ENCODE measurements around the gene LYPD3. TPM values are rescaled to one million over a fixed set of nuclear protein-coding genes. Genes with fewer than 3 reads are reported as not detected.
A peak's percentile ranks its signal among the peaks of the same experiment; 100 is the strongest.
"Not testable (repeated sequence)": the region's sequence is repeated elsewhere in the genome, so short reads cannot be mapped to it uniquely, and the experiment has no call there.

Gene LYPD3
- total RNA-seq, 2 experiments from 2014 or later = 0.68 to 1.1 TPM

DNA sequence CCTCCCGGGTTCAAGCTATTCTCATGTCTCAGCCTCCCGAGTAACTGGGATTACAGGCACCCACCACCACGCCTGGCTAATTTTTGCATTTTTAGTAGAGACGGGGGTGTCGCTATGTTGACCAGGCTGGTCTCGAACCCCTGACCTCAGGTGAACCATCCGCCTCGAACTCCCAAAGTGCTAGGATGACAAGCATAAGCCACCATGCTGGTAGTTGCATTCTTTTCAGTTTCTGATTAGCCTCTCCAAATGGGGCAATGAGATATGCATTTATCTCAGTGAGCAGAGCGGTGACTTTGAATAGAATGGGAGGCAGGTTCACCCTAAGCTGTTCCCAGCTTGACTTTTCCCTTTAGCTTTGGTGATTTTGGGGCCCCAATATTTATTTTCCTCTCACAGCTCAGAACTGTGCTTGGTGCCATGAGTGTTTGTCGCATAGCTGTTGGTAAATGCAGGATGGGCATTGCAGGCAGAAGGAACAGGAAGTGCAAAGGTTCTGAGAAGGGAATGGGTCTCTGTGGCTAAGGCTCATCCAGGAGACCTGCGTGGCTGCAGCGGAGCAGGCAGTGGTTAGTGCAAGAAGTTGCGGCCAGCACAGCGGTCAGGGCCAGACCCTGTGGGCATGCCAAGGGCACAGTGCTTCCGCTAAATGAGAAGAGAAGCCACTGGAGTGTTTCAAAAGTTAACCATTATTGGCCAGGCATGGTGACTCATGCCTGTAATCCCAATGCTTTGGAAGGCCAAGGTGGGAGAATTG is 20.7 kb downstream of the LYPD3 start:
- H3K36me3 Mint-ChIP-seq (ENCODE audit: low read depth) = no peaks in the 10 kb centered on the region
- ChIA-PET POLR2A (no interaction called here), CTCF (interaction anchor here (1.4 to 6.6 kb wide), 4 partner anchors 13 to 81 kb away, joined by 4 to 387 read pairs (median 56); partner anchors contain the start of genes ETHE1, LYPD3 and ZNF575)
- H3K4me1 Mint-ChIP-seq (ENCODE audit: low read depth) = peaks cover 26% of the 10 kb centered on the region
- no peak for ATAC-seq
- no peaks in the 10 kb centered on the region for H3K27me3 Mint-ChIP-seq (ENCODE audit: low read depth)
- no peak for DNase-seq
- no peaks in the 10 kb centered on the region for H3K9me3 Mint-ChIP-seq (ENCODE audit: insufficient read depth)
- no peak overlapping the region for H3K4me3 Mint-ChIP-seq
- H3K27ac Mint-ChIP-seq = no peak overlapping the region

DNA sequence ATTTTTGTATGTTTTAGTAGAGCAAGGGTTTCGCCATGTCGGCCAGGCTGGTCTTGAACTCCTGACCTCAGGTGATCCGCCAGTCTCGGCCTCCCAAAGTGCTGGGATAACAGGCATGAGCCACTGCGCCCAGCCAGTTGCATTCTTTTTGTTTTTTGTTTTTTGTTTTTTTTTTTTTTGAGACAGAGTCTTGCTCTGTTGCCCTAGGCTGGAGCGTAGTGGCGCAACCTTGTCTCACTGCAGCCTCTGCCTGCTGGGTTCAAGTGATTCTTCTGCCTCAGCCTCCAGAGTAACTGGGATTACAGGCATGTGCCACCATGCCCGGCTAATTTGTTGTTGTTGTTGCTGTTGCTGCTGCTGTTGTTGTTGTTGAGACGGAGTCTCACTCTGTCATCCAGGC is 21.3 kb downstream of the LYPD3 start:
- H3K27ac Mint-ChIP-seq; H3K4me3 Mint-ChIP-seq; ATAC-seq; H3K36me3 Mint-ChIP-seq (ENCODE audit: low read depth); H3K9me3 Mint-ChIP-seq (ENCODE audit: insufficient read depth); DNase-seq; POLR2A ChIA-PET; H3K27me3 Mint-ChIP-seq (ENCODE audit: low read depth): not testable (repeated sequence)
- H3K4me1 Mint-ChIP-seq (ENCODE audit: low read depth) = peaks cover 32% of the 10 kb centered on the region
- CTCF ChIA-PET = interaction anchor here (1.4 to 6.6 kb wide), 3 partner anchors 12 to 82 kb away, joined by 4 to 387 read pairs (median 45); partner anchors contain the start of genes ETHE1 and ZNF575

DNA sequence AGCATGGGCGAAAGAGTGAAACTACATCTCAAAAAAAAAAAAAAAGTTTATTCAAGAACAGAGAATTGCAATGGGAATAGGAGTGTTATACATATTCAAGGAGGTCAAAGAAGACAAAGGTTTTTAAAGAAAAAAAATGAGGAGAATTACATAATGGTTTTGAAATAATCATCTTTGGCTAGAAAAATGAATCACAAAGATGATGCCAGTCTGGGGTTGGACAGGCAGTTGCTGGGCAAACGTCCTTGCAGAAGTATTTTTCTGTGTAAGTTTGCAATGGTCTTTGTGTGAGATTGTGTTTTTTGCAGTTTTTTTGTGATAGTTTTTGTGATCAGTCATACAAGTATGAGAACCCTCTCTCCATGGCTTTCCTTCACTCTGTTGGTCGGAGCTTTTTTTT is 23.7 kb downstream of the LYPD3 start:
- Mint-ChIP-seq H3K36me3 (ENCODE audit: low read depth) (peaks cover 2% of the 10 kb centered on the region), H3K4me3 (no peak overlapping the region), H3K27me3 (ENCODE audit: low read depth) (no peaks in the 10 kb centered on the region), H3K4me1 (ENCODE audit: low read depth) (peaks cover 43% of the 10 kb centered on the region), H3K9me3 (ENCODE audit: insufficient read depth) (no peaks in the 10 kb centered on the region), H3K27ac (no peak overlapping the region)
- POLR2A ChIA-PET = no interaction called here
- no peak for ATAC-seq
- no peak for DNase-seq
- CTCF ChIA-PET = interaction anchor here (0.9 to 5.1 kb wide), 2 partner anchors 9 to 78 kb away, joined by 4 to 54 read pairs; no protein-coding TSS in a partner anchor

- CTCF ChIA-PET = interaction anchor here (0.9 to 6.6 kb wide), 16 partner anchors 8 to 1043 kb away, joined by 3 to 54 read pairs (median 5); partner anchors contain the start of genes IRGQ, PHLDB3, PLAUR and ZNF576
- no peak for ATAC-seq
- H3K36me3 Mint-ChIP-seq (ENCODE audit: low read depth) = peaks cover 2% of the 10 kb centered on the region
- no peak overlapping the region for H3K4me3 Mint-ChIP-seq
- POLR2A ChIA-PET = interaction anchor here (0.7 to 1.9 kb wide), 5 partner anchors 24 to 156 kb away, joined by 3 to 7 read pairs (median 3); partner anchors contain the start of genes PHLDB3 and ZNF575
- peaks cover 40% of the 10 kb centered on the region for H3K4me1 Mint-ChIP-seq (ENCODE audit: low read depth)
- no peaks in the 10 kb centered on the region for H3K9me3 Mint-ChIP-seq (ENCODE audit: insufficient read depth)
- H3K27ac Mint-ChIP-seq = peak overlapping the region; percentile 87
- DNase-seq = no peak
- H3K27me3 Mint-ChIP-seq (ENCODE audit: low read depth) = no peaks in the 10 kb centered on the region
Measured at GRCh38 chr19:43439709-43440063, 25.7 kb downstream of the LYPD3 start.

DNA sequence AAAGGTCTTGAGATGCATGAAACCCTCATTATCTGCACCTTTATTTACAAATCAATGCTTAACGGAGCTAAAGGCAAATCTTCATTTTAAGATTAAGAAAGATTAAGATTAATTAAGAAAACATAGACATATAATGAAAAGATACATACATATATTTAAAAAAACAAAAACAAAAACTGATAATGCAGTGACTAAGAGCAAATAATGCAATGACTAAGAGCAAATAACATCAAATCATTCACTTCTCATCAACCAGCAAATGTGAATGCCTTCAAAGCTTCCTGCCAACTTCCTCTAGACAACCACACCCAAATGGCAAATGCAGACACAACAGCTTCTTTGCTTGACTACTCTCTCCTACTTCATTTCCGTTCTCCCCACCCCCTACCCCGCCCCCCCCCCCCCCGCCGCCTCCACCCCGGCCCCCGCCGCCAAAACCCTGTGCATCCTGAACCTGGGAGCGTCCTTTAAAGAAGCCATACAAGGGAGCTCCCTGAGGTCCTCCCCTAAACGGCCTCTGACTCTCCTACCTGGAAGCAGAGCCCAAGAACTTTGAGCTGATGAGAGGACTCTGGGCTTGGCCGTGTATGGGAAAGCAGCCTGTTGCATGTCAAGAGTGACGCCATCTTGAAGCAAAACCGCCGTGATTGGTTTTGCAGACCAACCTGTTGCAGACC is 26.2 kb downstream of the LYPD3 start:
- ATAC-seq (peak; percentile 81), DNase-seq (peak; percentile 68)
- POLR2A ChIA-PET = interaction anchor here (0.7 to 1.9 kb wide), 7 partner anchors 19 to 156 kb away, joined by 3 to 7 read pairs (median 4); partner anchors contain the start of genes PHLDB3 and ZNF575
- CTCF ChIA-PET = interaction anchor here (0.6 to 6.6 kb wide), 19 partner anchors 8 to 1043 kb away, joined by 3 to 54 read pairs (median 5); partner anchors contain the start of genes IRGQ, PHLDB3, PLAUR and ZNF576
- Mint-ChIP-seq H3K4me3 (no peak overlapping the region), H3K4me1 (ENCODE audit: low read depth) (peaks cover 37% of the 10 kb centered on the region), H3K9me3 (ENCODE audit: insufficient read depth) (no peaks in the 10 kb centered on the region), H3K36me3 (ENCODE audit: low read depth) (peaks cover 2% of the 10 kb centered on the region), H3K27me3 (ENCODE audit: low read depth) (no peaks in the 10 kb centered on the region), H3K27ac (peak overlapping the region; percentile 87)

DNA sequence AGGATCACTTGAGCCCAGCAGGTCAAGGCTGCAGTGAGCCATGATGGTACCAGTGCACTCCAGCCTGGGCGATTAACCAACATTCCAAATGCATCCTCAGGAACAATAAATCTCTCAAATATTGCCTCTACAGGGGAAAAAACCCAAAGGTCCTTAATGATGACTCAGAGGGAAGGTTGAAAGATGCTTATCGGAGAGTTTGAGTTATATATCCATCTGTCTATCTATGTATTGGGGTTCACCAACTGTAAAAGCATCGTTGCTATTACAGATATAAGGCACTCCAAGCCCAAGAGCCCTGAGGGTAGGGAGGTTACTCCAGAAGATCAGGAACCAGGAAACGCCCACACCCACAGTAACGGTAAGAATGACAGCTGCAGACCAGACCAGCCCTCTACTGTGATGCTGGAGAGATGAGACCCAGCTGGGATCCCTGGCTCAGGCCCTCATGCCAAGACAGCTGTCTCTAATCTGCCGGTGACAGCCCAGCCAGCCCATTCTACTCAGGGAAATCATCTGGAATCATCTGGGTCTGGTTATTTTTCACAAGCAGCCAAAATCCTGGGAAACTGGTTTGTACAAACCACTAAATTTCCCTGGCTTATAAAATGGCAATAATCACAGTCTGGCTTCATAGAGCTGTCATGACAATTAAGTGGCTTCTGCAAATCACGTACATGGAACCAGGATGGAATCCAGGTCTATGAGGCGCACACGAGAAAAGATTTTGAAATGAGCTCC is 26.9 kb downstream of the LYPD3 start:
- POLR2A ChIA-PET = interaction anchor here (0.9 to 1.9 kb wide), 6 partner anchors 20 to 157 kb away, joined by 3 to 7 read pairs (median 4); partner anchors contain the start of genes PHLDB3 and ZNF575
- H3K27me3 Mint-ChIP-seq (ENCODE audit: low read depth) = no peaks in the 10 kb centered on the region
- no peak for DNase-seq

GRCh38 chr19:43437712-43438111 is 27.7 kb downstream of the LYPD3 start:
- Mint-ChIP-seq H3K27me3 (ENCODE audit: low read depth) (no peaks in the 10 kb centered on the region), H3K9me3 (ENCODE audit: insufficient read depth) (no peaks in the 10 kb centered on the region), H3K4me1 (ENCODE audit: low read depth) (peaks cover 39% of the 10 kb centered on the region), H3K36me3 (ENCODE audit: low read depth) (peaks cover 2% of the 10 kb centered on the region), H3K4me3 (no peak overlapping the region), H3K27ac (no peak overlapping the region)
- DNase-seq (no peak), ATAC-seq (no peak)
- POLR2A ChIA-PET = no interaction called here
- CTCF ChIA-PET = interaction anchor here (4.4 to 6.6 kb wide), 2 partner anchors 10 to 82 kb away, joined by 37 to 52 read pairs; no protein-coding TSS in a partner anchor

More for the DNA sequence above, 26.9 kb downstream of the LYPD3 start:
- Mint-ChIP-seq H3K9me3 (ENCODE audit: insufficient read depth) (no peaks in the 10 kb centered on the region), H3K4me1 (ENCODE audit: low read depth) (peaks cover 35% of the 10 kb centered on the region), H3K4me3 (peak overlapping the region; percentile 22), H3K36me3 (ENCODE audit: low read depth) (peaks cover 2% of the 10 kb centered on the region), H3K27ac (peak overlapping the region; percentile 86)
- CTCF ChIA-PET = interaction anchor here (0.6 to 6.6 kb wide), 15 partner anchors 8 to 1042 kb away, joined by 3 to 54 read pairs (median 5); partner anchors contain the start of genes IRGQ, PLAUR and ZNF576
- ATAC-seq = no peak

- H3K27ac Mint-ChIP-seq, H3K4me3 Mint-ChIP-seq: not testable (repeated sequence)
- CTCF ChIA-PET = interaction anchor here (1.5 to 6.6 kb wide), 3 partner anchors 10 to 88 kb away, joined by 3 to 52 read pairs (median 37); no protein-coding TSS in a partner anchor
Measured at GRCh38 chr19:43437284-43437683, 28.1 kb downstream of the LYPD3 start.

GRCh38 chr19:43435775-43436174 is 29.6 kb downstream of the LYPD3 start:
- H3K27ac Mint-ChIP-seq = no peak overlapping the region
- ChIA-PET POLR2A (no interaction called here), CTCF (interaction anchor here (0.6 to 6.6 kb wide), 6 partner anchors 11 to 159 kb away, joined by 3 to 52 read pairs (median 6); no protein-coding TSS in a partner anchor)
- H3K4me3 Mint-ChIP-seq = no peak overlapping the region
- peaks cover 2% of the 10 kb centered on the region for H3K36me3 Mint-ChIP-seq (ENCODE audit: low read depth)
- ATAC-seq = no peak
- H3K27me3 Mint-ChIP-seq (ENCODE audit: low read depth) = no peaks in the 10 kb centered on the region
- no peak for DNase-seq
- H3K4me1 Mint-ChIP-seq (ENCODE audit: low read depth) = peaks cover 39% of the 10 kb centered on the region
- no peaks in the 10 kb centered on the region for H3K9me3 Mint-ChIP-seq (ENCODE audit: insufficient read depth)

More at GRCh38 chr19:43437284-43437683, 28.1 kb downstream of the LYPD3 start:
- H3K36me3 Mint-ChIP-seq (ENCODE audit: low read depth); DNase-seq; ATAC-seq; H3K27me3 Mint-ChIP-seq (ENCODE audit: low read depth); POLR2A ChIA-PET; H3K9me3 Mint-ChIP-seq (ENCODE audit: insufficient read depth): not testable (repeated sequence)
- peaks cover 41% of the 10 kb centered on the region for H3K4me1 Mint-ChIP-seq (ENCODE audit: low read depth)

DNA sequence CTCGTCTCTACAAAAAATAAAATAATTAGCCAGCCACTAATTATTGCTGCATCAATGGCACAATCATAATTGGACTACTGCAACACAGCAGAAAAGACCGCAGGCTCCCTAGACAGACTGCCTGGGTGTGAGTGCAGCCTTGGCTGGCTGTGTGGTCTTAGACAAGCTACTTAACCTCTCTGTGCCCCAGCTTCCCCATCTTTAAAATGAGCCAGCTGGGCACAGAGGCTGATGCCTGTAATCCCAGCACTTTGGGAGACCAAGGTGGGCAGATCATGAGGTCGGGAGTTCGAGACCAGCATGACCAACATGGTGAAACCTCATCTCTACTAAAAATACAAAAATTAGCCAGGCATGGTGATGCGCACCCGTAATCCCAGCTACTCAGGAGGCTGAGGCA is 31.7 kb downstream of the LYPD3 start:
- no peak overlapping the region for H3K4me3 Mint-ChIP-seq
- no peaks in the 10 kb centered on the region for H3K27me3 Mint-ChIP-seq (ENCODE audit: low read depth)
- no peak for DNase-seq
- peaks cover 28% of the 10 kb centered on the region for H3K4me1 Mint-ChIP-seq (ENCODE audit: low read depth)
- ChIA-PET CTCF (interaction anchor here (1.8 to 6.6 kb wide), 4 partner anchors 8 to 86 kb away, joined by 8 to 52 read pairs (median 23); partner anchors contain the start of gene PHLDB3), POLR2A (no interaction called here)
- H3K9me3 Mint-ChIP-seq (ENCODE audit: insufficient read depth) = no peaks in the 10 kb centered on the region
- H3K27ac Mint-ChIP-seq = no peak overlapping the region
- no peaks in the 10 kb centered on the region for H3K36me3 Mint-ChIP-seq (ENCODE audit: low read depth)
- ATAC-seq = no peak

DNA sequence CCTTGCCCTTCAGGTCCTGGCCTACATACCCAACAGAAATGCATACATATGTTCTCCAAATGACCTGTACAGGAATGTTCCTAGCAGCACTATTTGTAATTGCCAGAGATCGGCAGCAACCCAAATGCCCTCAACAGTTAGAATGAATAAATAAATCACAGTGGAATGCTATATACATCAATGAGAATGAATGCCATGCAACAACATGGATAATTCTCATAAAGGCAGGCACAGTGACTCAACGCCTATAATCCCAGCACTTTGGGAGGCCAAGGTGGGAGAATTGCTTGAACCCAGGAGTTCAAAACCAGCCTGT is 32.1 kb downstream of the LYPD3 start:
- Mint-ChIP-seq H3K4me1 (ENCODE audit: low read depth) (peaks cover 25% of the 10 kb centered on the region), H3K27me3 (ENCODE audit: low read depth) (no peaks in the 10 kb centered on the region), H3K36me3 (ENCODE audit: low read depth) (no peaks in the 10 kb centered on the region), H3K9me3 (ENCODE audit: insufficient read depth) (no peaks in the 10 kb centered on the region), H3K4me3 (no peak overlapping the region), H3K27ac (no peak overlapping the region)
- CTCF ChIA-PET = interaction anchor here (0.6 to 3.1 kb wide), 8 partner anchors 12 to 235 kb away, joined by 3 to 70 read pairs (median 6); partner anchors contain the start of gene PHLDB3
- POLR2A ChIA-PET = interaction anchor here (1.6 kb wide), 1 partner anchor 86 kb away, joined by 7 read pairs; no protein-coding TSS in a partner anchor
- ATAC-seq (no peak), DNase-seq (no peak)
